CD14-positive monocyte (primary cell): Measurements from ENCODE around the gene CHL1. TPM values are rescaled to one million over a fixed set of nuclear protein-coding genes. Genes with fewer than 3 reads are reported as not detected.

Experiments
- DNase-seq, 3 donors: peaks; one replicate each; pipeline ENCODE4 v3.0.0-alpha.2; 2011 to 2022
- H2AFZ ChIP-seq: 2 replicates; pipeline ENCODE4 v1.6.0; 2012; ENCODE audit warnings: mild to moderate bottlenecking, low read depth, low read length, inconsistent platforms; ENCODE audit not compliant: insufficient read depth, poor library complexity, severe bottlenecking
- H3K27ac ChIP-seq, 2 donors: 1 replicate in 1 of 2; 2 replicates in 1 of 2; pipeline ENCODE4 v1.5.1; 2012 to 2013; ENCODE audit warnings: low read length in 2 of 2, control low read depth in 1 of 2, inconsistent platforms in 1 of 2, low read depth in 1 of 2, mild to moderate bottlenecking in 1 of 2
- H3K27me3 ChIP-seq, 2 donors: one replicate each; pipeline versions ENCODE4 v1.6.0 to v1.6.1; 2011 to 2013; ENCODE audit warnings: low read length in 2 of 2; ENCODE audit not compliant: control insufficient read depth in 2 of 2, insufficient read depth in 2 of 2
- H3K36me3 ChIP-seq, 2 donors: replicated peaks in 1 of 2; 1 replicate in 1 of 2; 2 replicates in 1 of 2; pipeline versions ENCODE4 v1.5.1 to v1.6.1; 2012 to 2013; ENCODE audit warnings: low read length in 2 of 2, control low read depth in 1 of 2, inconsistent platforms in 1 of 2, mild to moderate bottlenecking in 1 of 2; ENCODE audit not compliant: insufficient read depth in 2 of 2, control insufficient read depth in 1 of 2
- H3K4me1 ChIP-seq, 2 donors: 1 replicate in 1 of 2; 2 replicates in 1 of 2; pipeline versions ENCODE4 v1.5.1 to v1.6.1; 2012 to 2013; ENCODE audit warnings: low read length in 2 of 2, control low read depth in 1 of 2, inconsistent platforms in 1 of 2, mild to moderate bottlenecking in 1 of 2, moderate library complexity in 1 of 2; ENCODE audit not compliant: insufficient read depth in 2 of 2, control insufficient read depth in 1 of 2
- H3K4me2 ChIP-seq: replicated peaks from 2 replicates; pipeline ENCODE3; 2012; ENCODE audit warnings: low read length, moderate library complexity, mild to moderate bottlenecking; ENCODE audit not compliant: poor library complexity, severe bottlenecking; ENCODE audit errors: extremely low read depth
- H3K4me3 ChIP-seq, 3 experiments: fragments of 200-600 bp in 1 of 3; sonication (generic) in 1 of 3; replicated peaks in 1 of 3; 1 replicate in 2 of 3; 2 replicates in 1 of 3; pipeline ENCODE4 v1.5.1; 2011 to 2013; ENCODE audit warnings: low read length in 3 of 3, mild to moderate bottlenecking in 3 of 3, control low read depth in 2 of 3, low read depth in 2 of 3, inconsistent platforms in 1 of 3, moderate library complexity in 1 of 3
- H3K79me2 ChIP-seq: 2 replicates; pipeline ENCODE4 v1.6.0; 2012; ENCODE audit warnings: mild to moderate bottlenecking, control low read depth, inconsistent platforms, low read length, moderate library complexity; ENCODE audit not compliant: insufficient read depth
- H3K9ac ChIP-seq: 2 replicates; pipeline ENCODE4 v1.6.0; 2017; ENCODE audit warnings: low read length, mild to moderate bottlenecking; ENCODE audit not compliant: insufficient read depth, poor library complexity, severe bottlenecking
- H3K9me3 ChIP-seq, 2 donors: replicated peaks in 1 of 2; 1 replicate in 1 of 2; 2 replicates in 1 of 2; pipeline versions ENCODE4 v1.5.1 to v1.6.1; 2012 to 2013; ENCODE audit warnings: low read length in 2 of 2, control low read depth in 1 of 2; ENCODE audit not compliant: control insufficient read depth in 1 of 2, insufficient read depth in 1 of 2
- H4K20me1 ChIP-seq: 2 replicates; pipeline ENCODE4 v1.6.0; 2012; ENCODE audit warnings: mild to moderate bottlenecking, low read length, control low read depth, moderate library complexity; ENCODE audit not compliant: insufficient read depth
- H3K27ac Mint-ChIP-seq, 7 donors: one replicate each; pipeline ENCODE4 v1.8.0; 2020; ENCODE audit warnings: mild to moderate bottlenecking in 7 of 7, mixed read lengths in 7 of 7, moderate library complexity in 6 of 7, inconsistent platforms in 2 of 7
- H3K27me3 Mint-ChIP-seq, 3 donors: one replicate each; pipeline ENCODE4 v1.8.0; 2021 to 2022; ENCODE audit warnings: low read depth in 3 of 3, mild to moderate bottlenecking in 3 of 3, mixed read lengths in 3 of 3, moderate library complexity in 3 of 3, inconsistent platforms in 1 of 3
- H3K36me3 Mint-ChIP-seq, 2 donors: one replicate each; pipeline ENCODE4 v1.8.0; 2020; ENCODE audit warnings: mixed read lengths in 2 of 2, inconsistent platforms in 1 of 2, mild to moderate bottlenecking in 1 of 2
- H3K4me1 Mint-ChIP-seq: one replicate; pipeline ENCODE4 v1.8.0; 2020; ENCODE audit warnings: mild to moderate bottlenecking, mixed read lengths
- H3K4me3 Mint-ChIP-seq, 2 donors: one replicate each; pipeline ENCODE4 v1.8.0; 2020; ENCODE audit warnings: mild to moderate bottlenecking in 2 of 2, mixed read lengths in 2 of 2, moderate library complexity in 1 of 2
- H3K9me3 Mint-ChIP-seq, 7 donors: one replicate each; pipeline ENCODE4 v1.8.0; 2020 to 2022; ENCODE audit warnings: mixed read lengths in 7 of 7, mild to moderate bottlenecking in 6 of 7, moderate library complexity in 6 of 7, inconsistent platforms in 2 of 7
- CTCF ChIP-seq: fragments of 200-600 bp; IDR thresholded peaks from one replicate; pipeline ENCODE4 v1.8.0; 2022; ENCODE audit warnings: antibody characterized with exemption, mild to moderate bottlenecking
- WGBS: methylation state at CpG from one replicate; pipeline ENCODE4 v1.1.5; 2013; ENCODE audit warnings: missing lambda C conversion rate; ENCODE audit not compliant: insufficient coverage; 5-methylcytosine and 5-hydroxymethylcytosine counted together
- intact Hi-C, 2 donors: fragments of 100-400 bp; cut with micrococcal nuclease; formaldehyde crosslinking; loops; one replicate each; pipeline versions ENCODE4 v1.15.0 to v1.15.1; 2023
- polyA plus RNA-seq, 3 donors: library from polyadenylated mRNA; depleted of rRNA in 1 of 3; unstranded in 2 of 3; stranded (reverse) in 1 of 3; fragments of 300-500 nt in 2 of 3; fragments of >200 nt in 1 of 3; fragmentation: Illumina TruSeq in 2 of 3; gene quantifications; 1 replicate in 2 of 3; 2 replicates in 1 of 3; pipeline ENCODE4 v1.2.3, GENCODE V29; 2012 to 2021

CHL1 gene
- polyA plus RNA-seq, 3 donors: not detected

GRCh38 chr3:335240-335639 lies 138.7 kb downstream of the CHL1 start:
- no peaks in the 10 kb centered on the region for H3K27me3 ChIP-seq
- intact Hi-C loops: no loop called here
- no peaks in the 10 kb centered on the region for H4K20me1 ChIP-seq
- no peaks in the 10 kb centered on the region for H3K9me3 ChIP-seq
- H3K4me3 Mint-ChIP-seq: no peak overlapping the region
- no peaks in the 10 kb centered on the region for H3K36me3 ChIP-seq
- H3K4me1 Mint-ChIP-seq: no peaks in the 10 kb centered on the region
- no peak for TF ChIP-seq CTCF
- no peak overlapping the region for H2AFZ ChIP-seq
- H3K9me3 Mint-ChIP-seq: peaks cover 0 to 2% (median 0%) of the 10 kb centered on the region in 7 donors
- H3K4me3 ChIP-seq: no peak overlapping the region
- WGBS: 95% methylated on average over 3 of the region's 5 CpGs
- no peak overlapping the region for H3K4me2 ChIP-seq
- no peak for DNase-seq
- H3K27ac ChIP-seq: no peak overlapping the region
- H3K27me3 Mint-ChIP-seq: no peaks in the 10 kb centered on the region
- no peaks in the 10 kb centered on the region for H3K4me1 ChIP-seq
- H3K9ac ChIP-seq: no peak overlapping the region
- no peaks in the 10 kb centered on the region for H3K36me3 Mint-ChIP-seq
- H3K79me2 ChIP-seq: no peaks in the 10 kb centered on the region
- no peak overlapping the region for H3K27ac Mint-ChIP-seq

- Mint-ChIP-seq H3K4me3 (no peak overlapping the region), H3K27me3 (no peaks in the 10 kb centered on the region), H3K36me3 (no peaks in the 10 kb centered on the region), H3K4me1 (no peaks in the 10 kb centered on the region), H3K9me3 (peaks cover 0 to 2% (median 0%) of the 10 kb centered on the region in 7 donors), H3K27ac (no peak overlapping the region)
- Histone ChIP-seq H3K79me2 (no peaks in the 10 kb centered on the region), H3K27ac (no peak overlapping the region), H3K9me3 (no peaks in the 10 kb centered on the region), H3K9ac (no peak overlapping the region), H2AFZ (no peak overlapping the region), H3K4me2 (no peak overlapping the region), H4K20me1 (no peaks in the 10 kb centered on the region), H3K4me3 (no peak overlapping the region), H3K4me1 (no peaks in the 10 kb centered on the region), H3K27me3 (no peaks in the 10 kb centered on the region), H3K36me3 (no peaks in the 10 kb centered on the region)
- DNase-seq: no peak
- 44% methylated on average over 1 of the region's 5 CpGs for WGBS
- TF ChIP-seq CTCF: no peak
- intact Hi-C loops: no loop called here
Measured at GRCh38 chr3:339351-339750, 142.8 kb downstream of the CHL1 start.
